ENCODE data around the gene CDC42SE2.

Gene CDC42SE2

GRCh38 chr5:131259326-131259725 is 4.5 kb upstream of the CDC42SE2 start:
- no peak for TF ChIP-seq CTCF (conservative IDR thresholded peaks at IDR 0.05; ENCODE audit: low read depth, low read length)
- no peak overlapping the region for H3K4me3 ChIP-seq (ENCODE audit: low read depth, low read length)
- no peak for DNase-seq (ENCODE audit: low read depth)

GRCh38 chr5:131260895-131261294 is 3.0 kb upstream of the CDC42SE2 start:
- no peak overlapping the region for H3K4me3 ChIP-seq (ENCODE audit: low read depth, low read length)
- TF ChIP-seq CTCF (conservative IDR thresholded peaks at IDR 0.05; ENCODE audit: low read depth, low read length) = no peak
- DNase-seq (ENCODE audit: low read depth) = peak; percentile 74

- H3K4me3 ChIP-seq (ENCODE audit: low read depth, low read length) = no peak overlapping the region
- TF ChIP-seq CTCF (conservative IDR thresholded peaks at IDR 0.05; ENCODE audit: low read depth, low read length) = no peak
- no peak for DNase-seq (ENCODE audit: low read depth)
Observed at GRCh38 chr5:131261483-131261882, 2.4 kb upstream of the CDC42SE2 start.

GRCh38 chr5:131262953-131263541 is 806 bp upstream of the CDC42SE2 start:
- DNase-seq (ENCODE audit: low read depth) = peak; percentile 25
- no peak for TF ChIP-seq CTCF (conservative IDR thresholded peaks at IDR 0.05; ENCODE audit: low read depth, low read length)
- H3K4me3 ChIP-seq (ENCODE audit: low read depth, low read length) = peak overlapping the region; percentile 93

- peak overlapping the region; percentile 93 for H3K4me3 ChIP-seq (ENCODE audit: low read depth, low read length)
- TF ChIP-seq CTCF (conservative IDR thresholded peaks at IDR 0.05; ENCODE audit: low read depth, low read length) = no peak
- peak; percentile 48 for DNase-seq (ENCODE audit: low read depth)
Observed at GRCh38 chr5:131264451-131265099, 722 bp downstream of the CDC42SE2 start.

- TF ChIP-seq CTCF (conservative IDR thresholded peaks at IDR 0.05; ENCODE audit: low read depth, low read length) = peak; percentile 45
- peak overlapping the region; percentile 93 for H3K4me3 ChIP-seq (ENCODE audit: low read depth, low read length)
- peak; percentile 33 for DNase-seq (ENCODE audit: low read depth)
Observed at GRCh38 chr5:131265311-131265803, 1.5 kb downstream of the CDC42SE2 start.

All from choroid plexus epithelial cell (primary cell).